ENCODE results near the gene ANKHD1.

- TF ChIP-seq, protein P1, sequence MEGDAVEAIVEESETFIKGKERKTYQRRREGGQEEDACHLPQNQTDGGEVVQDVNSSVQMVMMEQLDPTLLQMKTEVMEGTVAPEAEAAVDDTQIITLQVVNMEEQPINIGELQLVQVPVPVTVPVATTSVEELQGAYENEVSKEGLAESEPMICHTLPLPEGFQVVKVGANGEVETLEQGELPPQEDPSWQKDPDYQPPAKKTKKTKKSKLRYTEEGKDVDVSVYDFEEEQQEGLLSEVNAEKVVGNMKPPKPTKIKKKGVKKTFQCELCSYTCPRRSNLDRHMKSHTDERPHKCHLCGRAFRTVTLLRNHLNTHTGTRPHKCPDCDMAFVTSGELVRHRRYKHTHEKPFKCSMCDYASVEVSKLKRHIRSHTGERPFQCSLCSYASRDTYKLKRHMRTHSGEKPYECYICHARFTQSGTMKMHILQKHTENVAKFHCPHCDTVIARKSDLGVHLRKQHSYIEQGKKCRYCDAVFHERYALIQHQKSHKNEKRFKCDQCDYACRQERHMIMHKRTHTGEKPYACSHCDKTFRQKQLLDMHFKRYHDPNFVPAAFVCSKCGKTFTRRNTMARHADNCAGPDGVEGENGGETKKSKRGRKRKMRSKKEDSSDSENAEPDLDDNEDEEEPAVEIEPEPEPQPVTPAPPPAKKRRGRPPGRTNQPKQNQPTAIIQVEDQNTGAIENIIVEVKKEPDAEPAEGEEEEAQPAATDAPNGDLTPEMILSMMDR (IDR thresholded peaks at IDR 0.05; ENCODE audit: low read depth, low read length): no peak
- TF ChIP-seq EZH2phosphoT487 (IDR thresholded peaks at IDR 0.05; ENCODE audit: low read depth): no peak
These were observed 10.3 kb upstream of the ANKHD1 start for GRCh38 chr5:140391312-140391711.
